Loucy (cell line): Measurements from ENCODE around the gene GSAP.

Experiments
- H2AFZ ChIP-seq: fragments of 200-600 bp; sonication (generic); 2 replicates; pipeline ENCODE4 v1.6.0; 2016; ENCODE audit warnings: antibody characterized with exemption, mild to moderate bottlenecking, low read length, moderate library complexity
- H3F3A ChIP-seq: fragments of 200-600 bp; 2 replicates; pipeline ENCODE4 v1.6.0; 2016; ENCODE audit warnings: antibody characterized with exemption, low read depth, mild to moderate bottlenecking
- H3K27me3 ChIP-seq: fragments of 200-600 bp; sonication (generic); 2 replicates; pipeline ENCODE4 v1.6.1; 2014; ENCODE audit warnings: low read length, mild to moderate bottlenecking; ENCODE audit not compliant: insufficient read depth, poor library complexity, severe bottlenecking
- H3K36me3 ChIP-seq: fragments of 200-600 bp; sonication (generic); 2 replicates; pipeline ENCODE4 v1.6.1; 2016; ENCODE audit warnings: low read length; ENCODE audit not compliant: insufficient read depth
- H3K4me1 ChIP-seq: fragments of 200-600 bp; sonication (generic); 2 replicates; pipeline ENCODE4 v1.5.1; 2014; ENCODE audit warnings: low read length, mild to moderate bottlenecking; ENCODE audit not compliant: insufficient read depth, poor library complexity, severe bottlenecking
- H3K4me2 ChIP-seq: fragments of 200-600 bp; sonication (generic); 2 replicates; pipeline ENCODE4 v1.6.0; 2014; ENCODE audit warnings: antibody characterized with exemption, low read length, low read depth, mild to moderate bottlenecking; ENCODE audit not compliant: poor library complexity, severe bottlenecking
- H3K4me3 ChIP-seq: fragments of 200-600 bp; sonication (generic); 2 replicates; pipeline ENCODE4 v1.5.1; 2014; ENCODE audit warnings: low read length, mild to moderate bottlenecking, mixed read lengths; ENCODE audit not compliant: poor library complexity, severe bottlenecking
- H3K79me2 ChIP-seq: fragments of 200-600 bp; sonication (generic); 2 replicates; pipeline ENCODE4 v1.6.1; 2014; ENCODE audit warnings: low read length; ENCODE audit not compliant: insufficient read depth
- H3K9ac ChIP-seq: fragments of 200-600 bp; sonication (generic); 2 replicates; pipeline ENCODE4 v1.6.0; 2014; ENCODE audit warnings: mild to moderate bottlenecking, low read depth, low read length, moderate library complexity; ENCODE audit not compliant: poor library complexity, severe bottlenecking
- H3K9me2 ChIP-seq: fragments of 200-600 bp; sonication (generic); replicated peaks from 2 replicates; pipeline ENCODE4 v1.6.1; 2016; ENCODE audit warnings: low read depth, low read length, mixed read lengths
- H3K9me3 ChIP-seq: fragments of 200-600 bp; sonication (generic); 2 replicates; pipeline ENCODE4 v1.6.1; 2014; ENCODE audit warnings: mild to moderate bottlenecking, antibody characterized with exemption, low read length, low read depth; ENCODE audit not compliant: insufficient read depth
- H4K20me1 ChIP-seq: fragments of 200-600 bp; sonication (generic); 2 replicates; pipeline ENCODE4 v1.6.0; 2014; ENCODE audit warnings: antibody characterized with exemption, low read length, mild to moderate bottlenecking; ENCODE audit not compliant: insufficient read depth, poor library complexity, severe bottlenecking
- CTCF ChIP-seq: fragments of 200-600 bp; sonication (generic); conservative IDR thresholded peaks from 2 replicates; pipeline ENCODE4 v1.5.1; 2014; ENCODE audit warnings: mild to moderate bottlenecking, antibody characterized with exemption, low read length
- EZH2phosphoT487 ChIP-seq: fragments of 200-600 bp; IDR thresholded peaks from 2 replicates; pipeline ENCODE4 v1.6.1; 2018; ENCODE audit warnings: antibody characterized with exemption, mild to moderate bottlenecking, moderate library complexity, borderline replicate concordance

GSAP gene

GRCh38 chr7:77359599-77359998 is 56.5 kb downstream of the GSAP start:
- Histone ChIP-seq H3K9me2 (no peaks in the 10 kb centered on the region), H3K9me3 (no peaks in the 10 kb centered on the region), H3K36me3 (no peaks in the 10 kb centered on the region), H4K20me1 (no peaks in the 10 kb centered on the region), H3K4me2 (no peak overlapping the region), H3K4me1 (peaks cover 21% of the 10 kb centered on the region), H3K9ac (no peak overlapping the region), H3K27me3 (no peaks in the 10 kb centered on the region), H2AFZ (no peak overlapping the region), H3K4me3 (no peak overlapping the region), H3K79me2 (no peaks in the 10 kb centered on the region), H3F3A (no peaks in the 10 kb centered on the region)
- TF ChIP-seq CTCF (no peak), EZH2phosphoT487 (no peak)

- Histone ChIP-seq H3K9me3 (no peaks in the 10 kb centered on the region), H3F3A (peaks cover 16% of the 10 kb centered on the region), H3K79me2 (no peaks in the 10 kb centered on the region), H3K9me2 (no peaks in the 10 kb centered on the region), H3K9ac (no peak overlapping the region), H3K4me2 (peak overlapping the region; percentile 70), H4K20me1 (no peaks in the 10 kb centered on the region), H3K4me3 (peak overlapping the region; percentile 3), H3K27me3 (no peaks in the 10 kb centered on the region), H3K36me3 (no peaks in the 10 kb centered on the region), H2AFZ (no peak overlapping the region), H3K4me1 (peaks cover 52% of the 10 kb centered on the region)
- TF ChIP-seq EZH2phosphoT487 = no peak
- no peak for TF ChIP-seq CTCF
Observed at GRCh38 chr7:77354914-77355313, 61.2 kb downstream of the GSAP start.

- TF ChIP-seq EZH2phosphoT487 = no peak
- no peak for TF ChIP-seq CTCF
- Histone ChIP-seq H3K27me3 (no peaks in the 10 kb centered on the region), H3K4me3 (peak overlapping the region; percentile 3), H3K9me3 (no peaks in the 10 kb centered on the region), H4K20me1 (no peaks in the 10 kb centered on the region), H3K4me1 (peaks cover 48% of the 10 kb centered on the region), H3K79me2 (no peaks in the 10 kb centered on the region), H3F3A (peaks cover 16% of the 10 kb centered on the region), H3K36me3 (no peaks in the 10 kb centered on the region), H2AFZ (no peak overlapping the region), H3K9ac (no peak overlapping the region), H3K9me2 (no peaks in the 10 kb centered on the region), H3K4me2 (peak overlapping the region; percentile 70)
Observed at GRCh38 chr7:77354484-77354883, 61.7 kb downstream of the GSAP start.
